ENCODE data around the gene SLC24A3.

The SLC24A3 gene

GRCh38 chr20:19397666-19398065, 185.2 kb downstream of the SLC24A3 start:
- FAIRE-seq, result no peak

GRCh38 chr20:19401096-19401495, 188.7 kb downstream of the SLC24A3 start:
- no peak for FAIRE-seq

GRCh38 chr20:19403549-19403948, 191.1 kb downstream of the SLC24A3 start:
- FAIRE-seq, result no peak

GRCh38 chr20:19404826-19405225, 192.4 kb downstream of the SLC24A3 start:
- FAIRE-seq, result no peak

GRCh38 chr20:19405958-19406357, 193.5 kb downstream of the SLC24A3 start:
- no peak for FAIRE-seq

GRCh38 chr20:19406381-19406780, 193.9 kb downstream of the SLC24A3 start:
- no peak for FAIRE-seq

- FAIRE-seq, result no peak
Observed at GRCh38 chr20:19407196-19407595, 194.8 kb downstream of the SLC24A3 start.

GRCh38 chr20:19407736-19408135, 195.3 kb downstream of the SLC24A3 start:
- FAIRE-seq, result no peak

GRCh38 chr20:19408971-19409370, 196.5 kb downstream of the SLC24A3 start:
- FAIRE-seq, result no peak

- FAIRE-seq, result no peak
Observed at GRCh38 chr20:19411811-19412210, 199.4 kb downstream of the SLC24A3 start.

- FAIRE-seq, result no peak
Observed at GRCh38 chr20:19412254-19412653, 199.8 kb downstream of the SLC24A3 start.

- no peak for FAIRE-seq
Observed at GRCh38 chr20:19414600-19414999, 202.2 kb downstream of the SLC24A3 start.

GRCh38 chr20:19415786-19416185, 203.3 kb downstream of the SLC24A3 start:
- FAIRE-seq, result no peak

GRCh38 chr20:19416627-19417026, 204.2 kb downstream of the SLC24A3 start:
- no peak for FAIRE-seq

GRCh38 chr20:19419396-19419795, 207.0 kb downstream of the SLC24A3 start:
- no peak for FAIRE-seq

GRCh38 chr20:19423097-19423899, 210.9 kb downstream of the SLC24A3 start:
- no peak for FAIRE-seq

GRCh38 chr20:19423900-19424620, 211.6 kb downstream of the SLC24A3 start:
- FAIRE-seq, result no peak

- no peak for FAIRE-seq
Observed at GRCh38 chr20:19426356-19426755, 213.9 kb downstream of the SLC24A3 start.

GRCh38 chr20:19427480-19427879, 215.0 kb downstream of the SLC24A3 start:
- FAIRE-seq, result no peak

GRCh38 chr20:19427913-19428312, 215.5 kb downstream of the SLC24A3 start:
- FAIRE-seq, result no peak

- no peak for FAIRE-seq
Observed at GRCh38 chr20:19428324-19428723, 215.9 kb downstream of the SLC24A3 start.

GRCh38 chr20:19429538-19429937, 217.1 kb downstream of the SLC24A3 start:
- FAIRE-seq, result no peak

- no peak for FAIRE-seq
Observed at GRCh38 chr20:19430641-19431315, 218.3 kb downstream of the SLC24A3 start.

- FAIRE-seq, result no peak
Observed at GRCh38 chr20:19431316-19431700, 218.9 kb downstream of the SLC24A3 start.
